ENCODE data around the gene AOC3. TPM values are rescaled to one million over a fixed set of nuclear protein-coding genes. Genes with fewer than 3 reads are reported as not detected.

AOC3 gene
- total and polyA plus RNA-seq, 2 of the 13 experiments (the other 11 are each of a cell fraction or from before 2014, with no cell fraction given), result 8.7 to 51.7 TPM

- TF ChIP-seq ZNF644 (CRISPR knock-in tag; IDR thresholded peaks at IDR 0.05; ENCODE audit: low read depth) (peak; percentile 89), TRIM22 (IDR thresholded peaks at IDR 0.05) (no peak), FOXP4 (CRISPR knock-in tag; IDR thresholded peaks at IDR 0.05) (peak; percentile 97), EEA1 (CRISPR knock-in tag; IDR thresholded peaks at IDR 0.05; ENCODE audit: borderline replicate concordance) (no peak), RFXANK (CRISPR knock-in tag; IDR thresholded peaks at IDR 0.05) (peak; percentile 11; the same call in 1 of the 2 replicates), TCF7 (IDR thresholded peaks at IDR 0.05; ENCODE audit: low read depth) (no peak), ZNF580 (CRISPR knock-in tag; IDR thresholded peaks at IDR 0.05; ENCODE audit: borderline replicate concordance, low read depth) (peak; percentile 89; the same call in 1 of the 2 replicates), ZNF414 (CRISPR knock-in tag; IDR thresholded peaks at IDR 0.05) (peak; percentile 85), TBX2 (CRISPR knock-in tag; IDR thresholded peaks at IDR 0.05; ENCODE audit: borderline replicate concordance) (peak; percentile 95), ZNF704 (CRISPR knock-in tag; IDR thresholded peaks at IDR 0.05; ENCODE audit: borderline replicate concordance) (no peak), ZNF232 (CRISPR knock-in tag; IDR thresholded peaks at IDR 0.05; ENCODE audit: borderline replicate concordance) (no peak), RNF219 (CRISPR knock-in tag; IDR thresholded peaks at IDR 0.05) (no peak), NBN (conservative IDR thresholded peaks at IDR 0.05) (no peak), TFAP4 (IDR thresholded peaks at IDR 0.05; ENCODE audit: borderline replicate concordance, low read depth) (peak; percentile 87), KAT2B (IDR thresholded peaks at IDR 0.05; ENCODE audit: borderline replicate concordance, low read depth, low read length) (no peak), KDM1A (CRISPR knock-in tag; IDR thresholded peaks at IDR 0.05) (no peak), NCOR1 (IDR thresholded peaks at IDR 0.05; ENCODE audit: borderline replicate concordance, low read length) (peak; percentile 99), ZNF598 (CRISPR knock-in tag; IDR thresholded peaks at IDR 0.05; ENCODE audit: borderline replicate concordance) (0 out of 2 replicates have a peak, but pooled peaks have one; percentile 23), RNF2 (conservative IDR thresholded peaks at IDR 0.05; ENCODE audit: low read depth) (no peak), ZNF441 (CRISPR knock-in tag; IDR thresholded peaks at IDR 0.05; ENCODE audit: borderline replicate concordance) (peak; percentile 74), ZNF788 (CRISPR knock-in tag; IDR thresholded peaks at IDR 0.05; ENCODE audit: borderline replicate concordance) (peak; percentile 64; the same call in 1 of the 2 replicates)
These were observed 43.5 kb downstream of the AOC3 start (continued) for GRCh38 chr17:42894283-42895184.

Data from HepG2 (cell line).